Right forelimb (tissue), 1 donor: Measurements from ENCODE around the gene TDRD7.

Source experiments
- DNase-seq: peaks from one replicate; pipeline ENCODE4 v3.0.0-alpha.2; 2018

The TDRD7 gene

GRCh38 chr9:97510797-97511654 lies 99.1 kb downstream of the TDRD7 start:
- no peak for DNase-seq

- no peak for DNase-seq
These were observed 99.9 kb downstream of the TDRD7 start for GRCh38 chr9:97511655-97512427.

GRCh38 chr9:97512966-97513560 lies 101.2 kb downstream of the TDRD7 start:
- DNase-seq, result no peak

- no peak for DNase-seq
These were observed 102.6 kb downstream of the TDRD7 start for GRCh38 chr9:97514531-97514930.

GRCh38 chr9:97515662-97516061 lies 103.8 kb downstream of the TDRD7 start:
- no peak for DNase-seq

- no peak for DNase-seq
These were observed 104.2 kb downstream of the TDRD7 start for GRCh38 chr9:97516111-97516510.

GRCh38 chr9:97517331-97518089 lies 105.6 kb downstream of the TDRD7 start:
- DNase-seq, result no peak

GRCh38 chr9:97518166-97518908 lies 106.4 kb downstream of the TDRD7 start:
- DNase-seq, result no peak

- no peak for DNase-seq
These were observed 107.0 kb downstream of the TDRD7 start for GRCh38 chr9:97518909-97519307.

GRCh38 chr9:97519441-97519970 lies 107.6 kb downstream of the TDRD7 start:
- DNase-seq, result no peak

- no peak for DNase-seq
These were observed 109.9 kb downstream of the TDRD7 start for GRCh38 chr9:97521576-97522333.

- no peak for DNase-seq
These were observed 112.5 kb downstream of the TDRD7 start for GRCh38 chr9:97524424-97524823.

- no peak for DNase-seq
These were observed 113.6 kb downstream of the TDRD7 start for GRCh38 chr9:97525451-97525850.

GRCh38 chr9:97526895-97527575 lies 115.1 kb downstream of the TDRD7 start:
- DNase-seq, result no peak

GRCh38 chr9:97527626-97528528 lies 116.0 kb downstream of the TDRD7 start:
- DNase-seq, result no peak

- DNase-seq, result no peak
These were observed 116.8 kb downstream of the TDRD7 start for GRCh38 chr9:97528529-97529230.

GRCh38 chr9:97529363-97530076 lies 117.6 kb downstream of the TDRD7 start:
- no peak for DNase-seq

GRCh38 chr9:97531888-97532376 lies 120.0 kb downstream of the TDRD7 start:
- no peak for DNase-seq
